Activated CD8-positive, alpha-beta memory T cell treated with anti-CD3 and anti-CD28 coated beads, Interleukin-2, amount 10 ng/mL, durations not matched to agents 7 days and 5 days (primary cell): Measurements from ENCODE around the gene AUTS2. TPM values are rescaled to one million over a fixed set of nuclear protein-coding genes. Genes with fewer than 3 reads are reported as not detected.

Source experiments
- ATAC-seq: fragments of 150-1000 bp; cut with Tn5 transposase; one replicate; pipeline ENCODE4 v1.10.0; 2021; ENCODE audit warnings: moderate library complexity
- CTCF ChIA-PET: fragments of 350-600 bp; sonication (Branson Sonifier 250); formaldehyde crosslinking; loops from one replicate; lab custom pipeline; 2021; ENCODE audit warnings: antibody characterized with exemption; lab: Charles Lee
- DNase-seq: peaks from one replicate; pipeline ENCODE4 v3.0.0-alpha.2; 2020
- H3K27ac Mint-ChIP-seq: one replicate; pipeline ENCODE4 v1.8.0; 2021; ENCODE audit warnings: mild to moderate bottlenecking, mixed read lengths
- H3K27me3 Mint-ChIP-seq: one replicate; pipeline ENCODE4 v1.8.0; 2021; ENCODE audit warnings: mixed read lengths
- H3K36me3 Mint-ChIP-seq: one replicate; pipeline ENCODE4 v1.8.0; 2021; ENCODE audit warnings: mild to moderate bottlenecking, mixed read lengths
- H3K4me1 Mint-ChIP-seq: one replicate; pipeline ENCODE4 v1.8.0; 2021; ENCODE audit warnings: mixed read lengths
- H3K4me3 Mint-ChIP-seq: one replicate; pipeline ENCODE4 v1.8.0; 2021; ENCODE audit warnings: mild to moderate bottlenecking, moderate library complexity, mixed read lengths
- H3K9me3 Mint-ChIP-seq: one replicate; pipeline ENCODE4 v1.8.0; 2022; ENCODE audit warnings: low read depth, mixed read lengths
- total RNA-seq, 2 experiments: library from RNA; stranded (reverse); gene quantifications; one replicate each; pipeline ENCODE4 v1.2.3, GENCODE V29; 2021

AUTS2 gene
- total RNA-seq, 2 experiments from 2014 or later, result 9.5 to 24.4 TPM

GRCh38 chr7:69787736-69788431 lies 189.6 kb downstream of the AUTS2 start:
- Mint-ChIP-seq H3K4me3 (no peak overlapping the region), H3K27me3 (peaks cover 4% of the 10 kb centered on the region), H3K36me3 (no peaks in the 10 kb centered on the region), H3K9me3 (no peaks in the 10 kb centered on the region), H3K4me1 (peaks cover 3% of the 10 kb centered on the region), H3K27ac (no peak overlapping the region)
- DNase-seq (no peak), ATAC-seq (no peak)
- CTCF ChIA-PET, result no interaction called here

- CTCF ChIA-PET, result no interaction called here
- peaks cover 4% of the 10 kb centered on the region for H3K27me3 Mint-ChIP-seq
- no peaks in the 10 kb centered on the region for H3K9me3 Mint-ChIP-seq
- ATAC-seq (no peak), DNase-seq (no peak)
- no peak overlapping the region for H3K4me3 Mint-ChIP-seq
- H3K36me3 Mint-ChIP-seq, result no peaks in the 10 kb centered on the region
- no peak overlapping the region for H3K27ac Mint-ChIP-seq
- peaks cover 3% of the 10 kb centered on the region for H3K4me1 Mint-ChIP-seq
Observed at GRCh38 chr7:69789563-69789962, 191.3 kb downstream of the AUTS2 start.

DNA sequence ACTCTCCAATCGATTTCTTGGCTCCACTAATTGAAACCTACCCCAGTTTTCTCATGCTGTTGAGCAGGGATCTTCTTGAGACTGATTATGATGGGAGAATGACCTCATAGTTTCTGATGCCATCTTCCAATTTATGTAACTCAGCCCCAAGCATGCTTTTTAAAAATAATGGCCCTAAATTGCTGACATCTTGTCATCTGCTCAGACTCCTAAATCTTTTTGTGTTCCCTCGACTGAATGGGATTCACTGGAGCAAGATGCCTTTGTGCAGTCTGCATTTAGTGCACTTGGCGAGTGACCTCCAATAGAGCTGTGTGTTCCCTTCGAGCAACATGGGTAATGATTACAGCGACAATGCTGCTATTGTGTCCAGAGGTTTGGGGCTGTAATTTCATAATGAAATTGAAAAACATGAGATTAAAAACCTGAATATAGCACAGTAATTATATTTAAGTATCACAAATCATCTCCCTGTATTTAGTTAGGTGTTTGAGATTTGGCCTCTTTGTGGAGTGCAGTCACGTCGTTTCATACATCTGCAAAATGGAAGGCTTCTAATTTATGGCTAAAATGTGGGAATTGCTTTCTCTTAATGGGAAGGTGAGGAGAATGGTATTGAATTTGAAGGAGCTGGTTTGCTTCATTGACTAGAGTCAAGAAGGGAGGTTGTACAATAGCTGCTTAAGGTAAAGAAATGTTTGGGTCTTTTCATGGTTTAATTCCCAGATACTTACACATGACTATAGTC lies 192.9 kb downstream of the AUTS2 start:
- no peak for ATAC-seq
- H3K4me1 Mint-ChIP-seq, result peaks cover 3% of the 10 kb centered on the region
- H3K27me3 Mint-ChIP-seq, result peaks cover 4% of the 10 kb centered on the region
- no peak for DNase-seq
- no peaks in the 10 kb centered on the region for H3K9me3 Mint-ChIP-seq
- CTCF ChIA-PET, result no interaction called here
- H3K36me3 Mint-ChIP-seq, result no peaks in the 10 kb centered on the region
- H3K27ac Mint-ChIP-seq, result no peak overlapping the region
- no peak overlapping the region for H3K4me3 Mint-ChIP-seq

DNA sequence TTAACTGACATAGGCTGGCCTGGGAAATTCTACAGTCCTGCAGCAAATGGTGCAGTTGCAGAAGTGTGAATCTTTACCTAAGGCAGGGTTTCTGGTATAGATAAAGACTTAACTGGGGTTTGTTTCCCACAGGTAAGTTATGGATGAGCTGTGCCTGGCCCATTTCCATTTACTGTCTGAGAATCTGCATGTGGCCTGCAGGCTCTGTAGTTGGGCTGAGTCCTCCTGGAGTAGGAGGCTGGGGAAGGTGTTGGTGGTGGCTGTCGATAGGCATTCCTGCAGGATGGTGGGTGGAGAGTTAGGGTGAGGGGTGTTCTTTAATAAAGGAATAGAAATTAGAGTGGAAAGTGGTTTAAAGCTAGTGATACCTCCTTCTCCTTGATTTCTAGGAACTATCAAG lies 193.5 kb downstream of the AUTS2 start:
- no peak for DNase-seq
- Mint-ChIP-seq H3K27me3 (peaks cover 4% of the 10 kb centered on the region), H3K36me3 (no peaks in the 10 kb centered on the region), H3K4me3 (no peak overlapping the region), H3K27ac (no peak overlapping the region), H3K4me1 (peaks cover 3% of the 10 kb centered on the region), H3K9me3 (no peaks in the 10 kb centered on the region)
- CTCF ChIA-PET, result no interaction called here
- no peak for ATAC-seq

DNA sequence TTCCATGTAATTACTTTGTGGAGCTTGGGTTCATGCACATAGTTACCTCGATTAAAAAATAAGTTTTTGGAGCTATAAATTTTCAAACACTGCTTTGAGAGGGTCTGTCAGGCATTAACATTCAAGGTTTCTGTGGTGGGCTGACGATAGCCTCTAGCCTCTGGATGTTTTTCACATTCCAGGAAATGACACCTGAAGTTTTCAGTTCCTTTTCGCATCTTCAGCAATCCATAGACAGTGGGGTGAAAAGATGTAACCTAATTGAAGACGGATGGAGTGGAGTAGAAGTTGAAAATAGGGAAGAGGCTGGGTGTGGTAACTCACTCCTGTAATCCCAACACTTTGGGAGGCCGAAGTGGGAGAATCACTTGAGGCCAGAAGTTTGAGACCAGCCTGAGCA lies 197.7 kb downstream of the AUTS2 start:
- H3K4me1 Mint-ChIP-seq, result no peaks in the 10 kb centered on the region
- ATAC-seq, result no peak
- no peak for DNase-seq
- peaks cover 6% of the 10 kb centered on the region for H3K27me3 Mint-ChIP-seq
- H3K27ac Mint-ChIP-seq, result no peak overlapping the region
- CTCF ChIA-PET, result no interaction called here
- no peaks in the 10 kb centered on the region for H3K9me3 Mint-ChIP-seq
- no peaks in the 10 kb centered on the region for H3K36me3 Mint-ChIP-seq
- H3K4me3 Mint-ChIP-seq, result no peak overlapping the region

DNA sequence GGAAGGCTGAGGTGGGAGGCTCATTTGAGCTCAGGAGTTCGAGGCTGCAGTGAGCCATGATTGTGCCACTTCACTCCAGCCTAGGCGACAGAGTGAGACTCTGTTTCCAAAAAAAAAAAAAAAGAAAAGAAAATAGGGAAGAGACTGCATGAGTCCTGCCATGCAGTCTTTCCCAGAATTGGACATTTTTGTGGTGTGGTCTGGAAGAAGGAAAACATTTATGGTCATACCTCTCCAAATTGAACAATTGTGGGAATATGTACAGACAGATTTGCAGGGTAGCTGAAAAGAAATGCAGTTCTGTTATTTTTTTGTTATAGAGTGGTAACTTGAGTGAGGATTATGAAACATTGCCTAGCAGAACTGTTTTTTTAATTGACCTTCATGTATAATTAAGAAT lies 198.1 kb downstream of the AUTS2 start:
- CTCF ChIA-PET, result no interaction called here
- H3K4me1 Mint-ChIP-seq, result no peaks in the 10 kb centered on the region

DNA sequence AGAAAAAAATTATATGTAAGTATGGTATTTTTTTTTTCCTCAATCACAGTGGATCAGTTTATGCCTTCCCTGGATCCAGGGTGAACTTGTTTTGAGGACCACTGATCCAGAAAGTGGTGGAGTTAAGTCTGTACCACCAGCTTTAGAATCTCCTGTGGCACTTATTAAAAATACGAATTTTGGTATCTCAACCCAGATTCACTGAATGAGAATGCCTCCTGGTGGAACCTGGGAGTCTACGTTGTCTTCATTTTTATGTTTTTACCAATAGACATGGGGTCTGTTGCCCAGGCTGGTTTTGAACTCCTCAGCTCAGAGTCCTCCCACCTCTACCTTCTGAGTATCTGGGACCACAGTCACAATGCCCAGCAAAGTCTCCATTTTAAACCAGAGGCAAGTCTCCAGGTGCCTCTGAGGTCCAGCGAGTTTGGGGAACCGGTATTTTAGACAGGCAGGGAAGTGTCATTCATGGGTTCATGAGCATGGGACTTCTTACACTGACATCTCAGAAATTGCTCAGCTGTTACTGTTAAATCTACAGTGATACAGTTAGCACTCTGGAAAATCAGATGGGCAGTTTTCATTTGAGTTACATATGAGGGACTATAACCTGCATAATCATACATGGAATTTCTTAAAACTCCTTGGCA lies 200.9 kb downstream of the AUTS2 start:
- no peaks in the 10 kb centered on the region for H3K9me3 Mint-ChIP-seq
- peaks cover 15% of the 10 kb centered on the region for H3K27me3 Mint-ChIP-seq
- H3K4me1 Mint-ChIP-seq, result peaks cover 6% of the 10 kb centered on the region
- ATAC-seq, result no peak
- no peaks in the 10 kb centered on the region for H3K36me3 Mint-ChIP-seq
- H3K4me3 Mint-ChIP-seq, result no peak overlapping the region
- H3K27ac Mint-ChIP-seq, result no peak overlapping the region
- DNase-seq, result no peak
- CTCF ChIA-PET, result no interaction called here

More for the DNA sequence above, 198.1 kb downstream of the AUTS2 start:
- no peak overlapping the region for H3K4me3 Mint-ChIP-seq
- ATAC-seq (no peak), DNase-seq (no peak)
- no peaks in the 10 kb centered on the region for H3K36me3 Mint-ChIP-seq
- H3K9me3 Mint-ChIP-seq, result no peaks in the 10 kb centered on the region
- peaks cover 6% of the 10 kb centered on the region for H3K27me3 Mint-ChIP-seq
- no peak overlapping the region for H3K27ac Mint-ChIP-seq

GRCh38 chr7:69799990-69800389 lies 201.7 kb downstream of the AUTS2 start:
- CTCF ChIA-PET, result no interaction called here
- Mint-ChIP-seq H3K4me1 (peaks cover 13% of the 10 kb centered on the region), H3K27ac (no peak overlapping the region), H3K4me3 (no peak overlapping the region), H3K27me3 (peaks cover 15% of the 10 kb centered on the region), H3K36me3 (no peaks in the 10 kb centered on the region), H3K9me3 (no peaks in the 10 kb centered on the region)
- DNase-seq (no peak), ATAC-seq (no peak)

GRCh38 chr7:69800495-69800894 lies 202.2 kb downstream of the AUTS2 start:
- CTCF ChIA-PET, result no interaction called here
- Mint-ChIP-seq H3K27ac (no peak overlapping the region), H3K36me3 (no peaks in the 10 kb centered on the region), H3K9me3 (no peaks in the 10 kb centered on the region), H3K27me3 (peaks cover 15% of the 10 kb centered on the region), H3K4me3 (no peak overlapping the region), H3K4me1 (peaks cover 13% of the 10 kb centered on the region)
- DNase-seq, result no peak
- ATAC-seq, result no peak

GRCh38 chr7:69801729-69802682 lies 203.7 kb downstream of the AUTS2 start:
- Mint-ChIP-seq H3K4me1 (peaks cover 13% of the 10 kb centered on the region), H3K36me3 (no peaks in the 10 kb centered on the region), H3K4me3 (no peak overlapping the region), H3K27me3 (peaks cover 14% of the 10 kb centered on the region), H3K27ac (no peak overlapping the region), H3K9me3 (no peaks in the 10 kb centered on the region)
- DNase-seq, result no peak
- CTCF ChIA-PET, result no interaction called here
- no peak for ATAC-seq

DNA sequence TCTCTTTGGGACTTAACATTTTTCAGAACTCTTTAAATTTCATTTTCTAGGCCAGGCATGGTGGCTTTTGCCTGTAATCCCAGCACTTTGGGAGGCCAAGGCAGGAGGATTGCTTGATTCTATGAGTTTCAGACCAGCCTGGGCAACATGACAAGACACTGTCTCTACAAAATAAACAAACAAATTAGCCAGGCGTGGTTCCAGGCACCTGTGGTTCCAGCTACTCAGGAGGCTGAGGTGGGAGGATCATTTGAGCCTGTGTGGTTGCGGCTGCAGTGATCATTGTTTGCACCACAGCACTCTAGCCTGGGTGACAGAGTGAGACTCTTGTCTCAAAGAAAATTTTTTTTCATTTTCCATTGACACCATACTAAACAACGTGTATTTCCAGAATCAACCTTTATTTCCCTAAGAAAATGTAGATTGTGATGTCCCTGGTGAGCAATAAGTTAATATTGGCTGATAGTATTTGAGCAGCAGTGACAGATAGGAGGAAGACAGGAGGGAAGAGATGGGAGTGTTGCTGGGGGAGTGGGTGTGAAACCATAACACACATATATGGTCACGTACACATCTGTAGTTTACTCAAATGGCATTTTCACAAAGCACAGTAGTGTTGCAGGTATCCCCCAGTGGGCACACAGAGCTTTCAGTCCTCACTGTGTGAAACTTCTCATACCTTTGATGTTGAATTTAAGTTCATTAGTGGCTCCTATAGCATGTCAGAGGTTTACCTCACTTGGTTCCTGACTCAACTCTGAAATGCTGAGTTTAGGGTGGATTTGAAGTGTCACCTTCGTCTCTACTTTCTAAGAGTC lies 205.6 kb downstream of the AUTS2 start:
- H3K36me3 Mint-ChIP-seq, result no peaks in the 10 kb centered on the region
- peaks cover 15% of the 10 kb centered on the region for H3K27me3 Mint-ChIP-seq
- CTCF ChIA-PET, result no interaction called here
- H3K9me3 Mint-ChIP-seq, result no peaks in the 10 kb centered on the region
- peak; percentile 83 for ATAC-seq
- peaks cover 13% of the 10 kb centered on the region for H3K4me1 Mint-ChIP-seq
- peak overlapping the region; percentile 71 for H3K27ac Mint-ChIP-seq
- peak; percentile 53 for DNase-seq
- no peak overlapping the region for H3K4me3 Mint-ChIP-seq

GRCh38 chr7:69804962-69805361 lies 206.7 kb downstream of the AUTS2 start:
- Mint-ChIP-seq H3K9me3 (no peaks in the 10 kb centered on the region), H3K4me3 (no peak overlapping the region), H3K27me3 (peaks cover 15% of the 10 kb centered on the region), H3K4me1 (peaks cover 13% of the 10 kb centered on the region), H3K27ac (peak overlapping the region; percentile 71), H3K36me3 (no peaks in the 10 kb centered on the region)
- DNase-seq (no peak), ATAC-seq (no peak)
- CTCF ChIA-PET, result no interaction called here
